Activated CD4-positive, alpha-beta T cell treated with anti-CD3 and anti-CD28 coated beads, Interleukin-10, Interleukin-2, amounts not matched to agents 100 ng/mL and 50 ng/mL, durations not matched to agents 16 hours and 8 hours (primary cell): ENCODE results near the gene CLEC18B.
"Not testable (repeated sequence)": the region's sequence is repeated elsewhere in the genome, so short reads cannot be mapped to it uniquely, and the experiment has no call there.

Source experiments
- DNase-seq: peaks from one replicate; pipeline ENCODE4 v3.0.0-alpha.2; 2020

CLEC18B gene

DNA sequence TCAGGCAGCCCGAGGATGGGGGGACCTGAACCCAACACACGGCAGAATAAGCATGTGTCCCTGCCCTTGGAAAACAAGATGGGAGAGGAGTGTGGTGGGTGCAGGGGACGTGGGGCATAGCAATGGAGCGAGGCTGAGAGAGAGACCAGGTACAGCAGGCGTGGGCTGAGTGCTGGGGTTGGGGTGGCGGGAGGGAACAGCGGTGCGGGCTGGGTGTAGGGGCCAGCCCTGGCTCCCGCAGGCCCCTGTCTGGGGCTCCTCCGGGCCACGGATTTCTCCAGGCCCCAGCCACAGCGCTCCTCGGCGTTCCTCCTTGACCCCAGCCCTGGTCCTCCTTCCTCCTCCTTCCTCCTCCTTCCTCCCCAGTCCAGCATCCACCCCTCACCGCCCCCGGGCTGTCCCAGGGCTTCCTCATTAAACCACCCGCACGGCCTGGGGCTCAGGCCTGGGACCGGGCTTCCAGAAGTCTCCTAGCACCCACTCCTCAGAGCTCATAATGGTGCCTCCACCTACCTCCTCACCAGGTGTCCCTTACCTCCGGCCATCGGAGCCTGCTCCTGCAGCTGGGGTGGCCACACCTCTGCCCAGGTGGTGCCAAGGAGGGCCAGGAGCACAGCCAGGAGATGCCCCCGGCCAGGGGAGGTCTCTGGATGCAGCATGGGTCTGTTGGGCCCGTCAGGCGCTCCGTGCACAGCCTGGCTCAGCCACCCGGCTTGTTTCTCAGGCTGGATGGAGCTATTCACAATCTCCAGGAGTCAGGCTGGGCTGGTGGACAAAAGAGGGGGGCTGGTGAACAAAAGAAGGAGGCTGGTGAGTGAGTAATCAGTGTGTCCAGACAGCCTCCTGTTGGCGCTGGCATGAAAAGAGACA is at the start of gene CLEC18B:
Gene CLEC18B (minus strand): TSS at position 867 of the 870 bp plus-strand sequence. CDS start 208 bp downstream, at position 659.
- DNase-seq = not testable (repeated sequence)

- no peak for DNase-seq
These were observed 48.7 kb upstream of the CLEC18B start for GRCh38 chr16:74469946-74470478.

DNA sequence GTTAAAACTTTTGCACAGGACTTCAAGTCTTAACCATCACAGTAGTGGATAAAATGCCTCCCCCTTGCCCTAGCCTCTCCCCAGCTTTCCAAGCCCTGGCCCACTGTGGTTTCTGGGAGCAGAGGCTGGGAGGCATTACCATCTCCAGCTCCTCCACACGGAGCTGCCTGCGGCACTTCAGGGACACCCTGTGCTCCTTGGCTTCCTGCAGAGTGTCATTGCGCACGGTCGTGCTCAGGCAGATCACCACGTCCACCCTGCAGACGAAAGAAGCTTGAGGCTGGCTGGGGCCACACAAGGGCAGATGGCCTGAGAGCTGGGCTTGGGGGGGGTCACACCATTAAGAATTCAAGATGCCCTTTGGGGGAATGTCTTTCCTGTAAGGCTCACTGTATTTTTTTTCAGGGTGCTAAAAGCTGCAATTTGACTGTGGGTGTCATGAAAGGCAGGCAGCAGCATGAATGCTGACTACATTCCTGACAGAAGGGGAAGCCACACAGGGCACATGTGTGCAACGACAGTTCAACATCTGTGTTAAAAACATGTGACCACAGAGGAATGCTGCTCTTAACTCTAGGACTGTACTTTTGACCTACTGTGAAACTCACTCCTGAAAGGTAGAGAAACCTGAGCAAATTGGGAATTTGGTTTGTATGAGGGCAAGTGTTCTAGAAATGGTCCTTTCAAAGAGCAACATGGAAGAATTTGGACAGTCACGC is 47.7 kb upstream of the CLEC18B start:
- DNase-seq = no peak

DNA sequence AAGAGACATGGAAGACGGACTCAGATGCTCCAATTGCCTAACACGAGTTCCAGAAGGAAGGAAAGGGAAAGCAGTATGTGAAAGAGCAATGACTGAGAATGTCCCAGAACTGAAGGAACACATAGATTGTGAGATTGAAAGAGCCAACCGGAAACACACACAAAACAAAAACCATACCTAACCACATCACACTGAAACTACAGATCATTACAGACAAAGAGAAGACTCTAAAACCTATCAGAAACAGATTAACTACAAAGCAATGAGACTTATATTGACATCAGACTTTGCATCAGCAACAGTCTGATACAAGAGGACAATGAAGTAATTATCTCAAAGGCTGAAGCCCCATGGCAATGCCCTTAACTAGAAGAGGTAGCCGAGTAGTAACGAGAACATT is 45.6 kb upstream of the CLEC18B start:
- peak; percentile 72 for DNase-seq

DNA sequence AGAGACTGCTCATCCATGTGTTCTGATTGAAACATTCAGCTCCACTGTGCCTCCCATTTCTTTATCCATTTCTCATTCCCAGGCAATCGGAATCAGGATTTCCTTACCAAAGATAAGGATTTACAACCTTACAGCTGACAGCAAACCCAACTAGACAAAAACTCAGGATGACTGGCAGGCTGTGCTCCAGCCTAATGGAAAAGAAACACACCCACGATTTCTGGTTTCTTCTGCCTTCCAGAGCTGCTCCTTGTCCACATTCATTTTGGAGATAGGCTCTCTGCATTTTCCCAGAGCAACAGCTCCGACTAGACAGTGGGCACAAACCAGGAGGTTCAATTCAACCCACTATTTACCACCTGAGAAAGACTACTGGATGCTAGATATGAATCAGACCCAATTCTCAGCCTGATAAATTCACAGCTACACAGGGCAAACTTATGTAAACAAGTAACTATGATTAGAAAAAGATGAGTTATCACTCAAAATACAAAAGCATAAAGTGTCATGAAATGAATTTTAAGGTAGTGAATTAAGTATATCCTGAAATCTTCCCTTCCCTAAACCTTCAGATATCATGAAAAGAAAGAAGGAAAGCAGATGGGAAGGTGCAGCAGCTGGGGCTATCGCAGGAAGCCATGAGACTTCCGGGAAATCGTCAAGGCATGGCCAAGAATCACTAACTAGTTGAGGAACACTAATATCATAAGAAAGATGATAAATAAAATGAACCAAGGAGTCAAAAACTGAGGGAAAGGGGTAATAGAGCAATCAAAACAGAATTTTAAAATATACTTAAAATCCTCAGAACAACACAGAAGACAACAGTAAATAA is 44.8 kb upstream of the CLEC18B start:
- DNase-seq = peak; percentile 23

DNA sequence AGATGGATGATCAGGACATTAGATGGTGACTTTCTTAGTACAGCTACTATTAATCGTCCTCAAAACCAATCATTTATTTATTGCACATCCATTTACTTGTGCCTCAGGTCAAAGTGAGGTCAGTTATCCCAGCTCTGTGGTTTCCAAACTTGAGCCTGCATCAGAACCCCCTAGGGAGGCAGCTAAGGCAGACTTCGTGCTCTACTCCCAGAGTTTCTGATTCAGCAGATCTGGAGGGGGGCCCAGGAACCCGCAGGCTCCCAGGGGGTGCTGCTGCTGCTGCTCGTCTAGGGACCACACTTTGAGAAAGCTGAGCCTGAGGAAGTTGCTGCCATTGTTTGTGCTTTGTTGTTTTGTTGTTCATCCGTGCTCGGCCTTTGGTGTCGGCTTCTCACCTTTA is 44.0 kb upstream of the CLEC18B start:
- no peak for DNase-seq

DNA sequence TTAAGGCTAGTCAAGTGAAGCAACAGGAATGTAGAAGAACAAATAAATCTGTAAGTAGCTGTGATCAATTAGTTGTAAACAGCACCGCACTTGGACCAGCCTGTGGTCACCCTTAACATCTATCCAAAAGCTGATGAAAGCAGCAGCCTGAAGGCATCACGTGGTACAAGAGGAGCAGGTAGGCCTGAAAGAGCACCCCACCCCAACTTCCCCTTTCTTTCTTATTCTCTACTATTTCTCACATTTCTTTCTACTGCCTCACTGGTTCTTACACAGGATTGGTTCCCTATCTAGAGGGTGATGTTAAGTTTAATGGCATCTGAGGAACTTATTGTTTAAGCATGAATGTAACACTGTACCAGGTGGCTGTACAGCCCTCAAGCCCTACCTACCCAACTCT is 42.6 kb upstream of the CLEC18B start:
- no peak for DNase-seq

GRCh38 chr16:74462361-74462760 is 41.1 kb upstream of the CLEC18B start:
- DNase-seq = no peak

DNA sequence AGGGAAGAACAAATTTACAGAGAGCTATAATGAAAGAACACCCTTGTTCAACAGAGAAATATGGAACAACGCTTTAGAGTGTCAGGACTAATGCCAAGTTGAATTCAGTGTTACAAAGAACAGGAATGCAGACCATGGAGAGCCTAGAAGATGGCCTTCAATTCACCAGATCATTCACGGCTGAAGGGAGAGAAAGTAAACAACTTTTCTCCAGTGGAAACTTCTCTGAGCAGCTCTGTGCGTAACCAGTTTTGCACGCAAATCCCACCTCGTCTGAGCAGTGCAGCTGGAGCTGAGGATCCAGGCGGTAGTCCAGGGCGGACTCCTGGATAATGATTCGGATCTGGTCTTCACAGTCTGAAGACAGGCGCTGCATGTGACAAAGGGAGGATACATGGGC is 40.5 kb upstream of the CLEC18B start:
- DNase-seq = no peak

GRCh38 chr16:74460542-74460941 is 39.3 kb upstream of the CLEC18B start:
- no peak for DNase-seq

GRCh38 chr16:74456290-74456625 is 35.0 kb upstream of the CLEC18B start:
- no peak for DNase-seq

DNA sequence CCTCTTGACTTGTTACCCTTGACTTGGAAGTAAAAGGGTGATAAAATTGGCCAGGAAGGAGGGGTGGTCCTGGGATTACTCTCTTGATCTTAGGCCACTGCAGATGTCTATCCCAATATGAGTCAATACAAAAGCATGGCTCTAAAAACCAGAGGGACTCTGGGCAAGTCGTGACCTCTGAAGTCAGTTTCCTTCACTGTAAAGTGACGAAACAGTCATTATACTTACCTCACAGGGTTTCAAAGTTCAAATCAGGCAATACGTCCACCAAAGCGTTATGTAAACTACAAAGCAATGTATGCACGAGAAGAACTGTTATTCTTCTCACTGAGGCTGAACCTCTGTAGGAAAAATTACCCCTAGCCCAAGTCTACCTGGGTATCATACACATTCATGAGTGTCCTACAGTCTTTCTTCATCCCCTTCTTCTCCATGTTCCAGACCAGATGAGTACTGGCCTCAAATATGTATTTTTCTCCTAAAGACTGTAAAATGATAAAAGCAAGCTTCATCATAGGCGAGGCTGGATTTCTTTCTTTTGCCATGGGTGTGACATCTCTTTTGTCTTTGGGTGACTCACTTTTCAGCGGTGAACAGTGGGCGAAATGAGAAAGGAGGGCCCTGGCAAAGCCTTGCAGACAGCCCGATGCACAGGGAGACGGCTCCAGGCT is 34.5 kb upstream of the CLEC18B start:
- DNase-seq = no peak

DNA sequence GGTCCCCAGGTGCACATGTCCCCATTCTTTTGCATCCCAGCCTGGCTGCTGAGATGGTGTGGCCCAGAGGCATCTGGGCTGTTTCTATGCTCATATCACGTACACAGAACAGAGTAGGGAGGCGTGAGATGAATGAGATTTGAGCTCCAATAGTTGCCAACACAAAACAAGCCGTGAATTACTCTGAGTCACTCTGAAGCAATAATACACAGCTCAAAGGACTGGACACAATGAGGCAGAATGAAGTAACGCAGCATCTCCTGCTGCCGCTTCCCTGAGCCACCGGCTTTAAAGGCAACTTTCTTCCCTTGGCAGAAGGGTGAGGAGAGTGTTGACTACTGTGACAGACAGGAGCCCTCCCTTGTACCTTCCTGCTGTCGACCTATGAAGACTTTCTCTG is 33.9 kb upstream of the CLEC18B start:
- no peak for DNase-seq

- no peak for DNase-seq
These were observed 30.9 kb upstream of the CLEC18B start for GRCh38 chr16:74451951-74452758.

DNA sequence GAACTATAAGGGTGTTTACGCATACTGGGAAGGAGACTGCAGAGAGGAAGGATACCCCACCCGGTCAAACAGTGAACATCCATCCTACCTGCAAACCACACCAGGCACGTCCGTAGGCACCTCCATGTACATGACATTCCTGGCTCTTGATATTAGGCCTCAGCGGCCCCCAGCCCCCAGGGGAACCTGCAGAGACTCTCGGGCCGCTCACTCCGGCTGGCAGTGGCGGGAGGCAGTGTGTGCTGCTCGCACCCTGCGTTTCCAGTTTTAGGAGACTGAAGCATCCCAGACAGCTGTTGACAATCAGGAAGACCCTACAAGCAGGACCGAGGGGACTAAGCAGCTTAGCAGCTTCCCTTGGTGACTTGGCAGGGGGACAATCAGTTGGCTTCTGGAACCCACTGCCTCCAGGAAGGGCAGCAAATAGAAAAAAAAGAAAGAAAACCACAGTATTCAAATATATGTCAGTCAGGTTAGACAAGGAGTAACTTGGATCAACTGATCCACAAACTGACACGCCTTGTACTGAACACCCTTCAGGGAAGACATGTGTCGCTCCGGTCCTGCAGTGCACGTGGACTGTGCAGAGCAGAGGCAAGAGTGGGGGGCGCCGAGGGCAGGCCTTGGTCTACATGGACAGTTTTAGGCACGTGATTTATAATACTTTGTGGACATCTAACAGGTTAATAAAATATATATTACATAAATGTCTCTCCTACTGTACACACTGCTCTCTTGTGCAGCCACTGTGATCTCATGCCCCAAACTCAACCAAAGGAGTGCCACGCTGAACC is 29.9 kb upstream of the CLEC18B start:
- no peak for DNase-seq

- no peak for DNase-seq
These were observed 29.0 kb upstream of the CLEC18B start for GRCh38 chr16:74450236-74450635.

DNA sequence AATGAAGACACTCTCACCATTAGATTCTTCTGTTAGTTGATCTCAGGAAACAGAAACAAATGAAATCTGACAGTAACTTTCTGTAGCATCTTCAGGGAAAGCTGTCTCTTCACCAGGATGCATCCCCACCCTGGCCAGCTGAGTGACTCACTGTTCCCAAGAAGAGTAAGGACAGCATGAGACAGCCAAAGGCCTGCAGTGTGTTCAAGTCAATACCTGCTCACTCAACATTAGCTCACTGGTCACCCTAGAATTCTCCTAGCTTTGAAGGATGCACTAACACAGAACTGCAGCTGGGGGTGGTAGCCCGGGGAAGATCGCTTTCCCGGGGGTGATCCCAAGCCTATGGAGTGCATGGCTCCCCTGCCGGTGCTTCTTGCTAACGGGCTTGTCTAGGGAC is 28.2 kb upstream of the CLEC18B start:
- no peak for DNase-seq

GRCh38 chr16:74448990-74449389 is 27.7 kb upstream of the CLEC18B start:
- DNase-seq = no peak

DNA sequence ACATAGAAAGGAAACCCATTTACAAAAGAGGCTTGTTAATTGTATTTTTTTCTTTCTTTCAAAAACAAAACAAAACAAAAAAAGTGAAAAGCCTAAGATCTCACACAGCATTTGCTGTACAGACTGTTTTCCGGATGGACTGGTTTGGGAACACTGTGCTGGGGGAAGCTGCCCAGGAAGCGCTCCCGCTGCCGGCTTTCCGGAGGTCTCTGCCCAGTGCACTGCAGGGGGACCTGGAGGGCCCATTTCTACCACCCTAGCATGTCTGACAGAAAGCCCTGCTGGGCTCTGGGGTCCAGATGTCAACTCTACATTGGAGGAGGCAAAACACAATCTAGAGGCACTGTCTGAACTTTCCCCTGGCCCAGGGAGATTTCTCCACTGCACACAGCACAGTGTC is 26.3 kb upstream of the CLEC18B start:
- DNase-seq = no peak

DNA sequence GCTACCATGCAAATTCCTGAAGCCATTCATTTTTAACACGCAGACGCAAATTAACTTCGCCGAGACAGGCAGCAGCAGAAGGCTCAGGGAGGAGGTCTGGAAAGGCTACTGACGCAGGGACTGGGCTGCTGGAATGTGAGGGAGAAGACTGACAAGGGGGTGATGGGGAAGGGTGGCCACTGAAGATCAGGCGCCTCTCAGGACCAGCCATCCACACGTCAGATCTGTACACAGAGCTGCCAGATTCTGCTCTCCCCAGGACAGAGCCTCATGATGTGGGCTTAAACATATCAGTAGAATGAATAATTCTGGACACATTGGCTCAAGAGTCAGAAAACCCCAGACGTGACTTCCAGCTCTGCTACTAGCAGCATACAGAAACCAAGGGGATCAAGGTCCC is 25.6 kb upstream of the CLEC18B start:
- DNase-seq = no peak
